GM12878 (cell line): ENCODE data around the gene GYPC. TPM values are rescaled to one million over a fixed set of nuclear protein-coding genes. Genes with fewer than 3 reads are reported as not detected.
"Not testable (repeated sequence)": the region's sequence is repeated elsewhere in the genome, so short reads cannot be mapped to it uniquely, and the experiment has no call there.

ENCODE experiments used
- ATAC-seq: fragments of 200-7000 bp; cut with Tn5 transposase; 3 replicates; pipeline ENCODE4 v1.9.1; 2020; ENCODE audit warnings: mild to moderate bottlenecking, moderate library complexity
- BruUV-seq: library from RNA; stranded (reverse); fragments of 400-500 nt; replicated peaks from 2 replicates; lab custom pipeline; 2021; lab: Mats Ljungman, UMichigan
- CTCF ChIA-PET: fragments of 300-600 bp; sonication (Branson Sonifier 250); formaldehyde crosslinking; extraction: SDS; loops from one replicate; lab custom pipeline; 2021; ENCODE audit warnings: inconsistent platforms; lab: Yijun Ruan, JAX
- POLR2A ChIA-PET: fragments of 350-600 bp; formaldehyde crosslinking; extraction: SDS; loops from one replicate; lab custom pipeline; 2021; ENCODE audit warnings: inconsistent platforms; lab: Charles Lee
- RAD21 ChIA-PET: fragments of 300-600 bp; sonication (Branson Sonifier 250); formaldehyde crosslinking; loops from one replicate; lab custom pipeline; 2023; ENCODE audit warnings: antibody characterized with exemption; ENCODE audit not compliant: unreplicated experiment; lab: Charles Lee
- SMC1A ChIA-PET: fragments of 300-600 bp; sonication (Branson Sonifier 250); formaldehyde crosslinking; loops from one replicate; lab custom pipeline; 2023; ENCODE audit not compliant: unreplicated experiment, uncharacterized antibody; lab: Charles Lee
- DNase-seq: peaks from one replicate; pipeline ENCODE4 v3.0.0-alpha.2; 2011; ENCODE audit warnings: low read depth, low spot score
- FAIRE-seq: peaks from 3 replicates; lab custom pipeline; 2011; peaks lifted over from hg19 to GRCh38; lab: Jason Lieb, UNC
- H2AFZ ChIP-seq: 2 replicates; pipeline ENCODE4 v1.6.0; 2011; ENCODE audit warnings: low read depth, low read length, control low read depth; ENCODE audit not compliant: control insufficient read depth
- H3K27ac ChIP-seq: 2 replicates; pipeline ENCODE4 v1.5.1; 2011; ENCODE audit warnings: control low read depth; ENCODE audit not compliant: control insufficient read depth, insufficient read depth
- H3K27me3 ChIP-seq, 2 experiments: replicated peaks in 1 of 2; 2 replicates each; pipeline versions ENCODE4 v1.6.0 to v1.6.1; 2011; ENCODE audit warnings: low read length in 1 of 2; ENCODE audit not compliant: control insufficient read depth in 2 of 2, insufficient read depth in 2 of 2
- H3K36me3 ChIP-seq, 2 experiments: 2 replicates each; pipeline ENCODE4 v1.5.1; 2011; ENCODE audit warnings: low read length in 1 of 2; ENCODE audit not compliant: control insufficient read depth in 2 of 2, insufficient read depth in 2 of 2
- H3K4me1 ChIP-seq: 2 replicates; pipeline ENCODE4 v1.6.1; 2011; ENCODE audit warnings: mild to moderate bottlenecking, low read length, moderate library complexity, mixed read lengths; ENCODE audit not compliant: control insufficient read depth, insufficient read depth
- H3K4me2 ChIP-seq: 2 replicates; pipeline ENCODE4 v1.6.0; 2011; ENCODE audit warnings: control low read depth; ENCODE audit not compliant: control insufficient read depth, insufficient read depth
- H3K4me3 ChIP-seq: fragments of 200-600 bp; sonication (generic); 2 replicates; pipeline ENCODE4 v1.5.1; 2016
- H3K79me2 ChIP-seq: 2 replicates; pipeline ENCODE4 v1.6.0; 2011; ENCODE audit warnings: low read length; ENCODE audit not compliant: control insufficient read depth, insufficient read depth
- H3K9ac ChIP-seq: 2 replicates; pipeline ENCODE4 v1.8.0; 2011; ENCODE audit warnings: low read length, control low read depth, mixed read lengths; ENCODE audit not compliant: control insufficient read depth, insufficient read depth
- H3K9me3 ChIP-seq: replicated peaks from 3 replicates; pipeline ENCODE4 v1.5.1; 2011; ENCODE audit warnings: mild to moderate bottlenecking, low read length; ENCODE audit not compliant: control insufficient read depth, insufficient read depth
- H4K20me1 ChIP-seq: 2 replicates; pipeline ENCODE4 v1.6.0; 2011; ENCODE audit not compliant: control insufficient read depth, insufficient read depth
- WGBS: methylation state at CpG from one replicate; pipeline ENCODE4 v1.1.6; 2016; ENCODE audit warnings: low lambda C conversion rate; ENCODE audit not compliant: insufficient replicate concordance, insufficient coverage; ENCODE audit errors: missing lambda C conversion rate; 5-methylcytosine and 5-hydroxymethylcytosine counted together
- in situ Hi-C: fragments of 300-500 bp; cut with MboI; formaldehyde crosslinking; loops from 9 replicates; pipeline ENCODE4 v1.14.3; 2018; ENCODE audit warnings: mixed read lengths
- intact Hi-C: fragments of 100-400 bp; cut with micrococcal nuclease; formaldehyde crosslinking; loops from one replicate; pipeline ENCODE4 v1.14.2; 2022; ENCODE audit not compliant: unreplicated experiment
- polyA plus RNA-seq, 11 experiments: library from polyadenylated mRNA; depleted of rRNA in 4 of 11; unstranded in 6 of 11; stranded (reverse) in 5 of 11; fragments of >200 nt; fragmentation: Nextera tagmentation in 4 of 11; fragmentation: Illumina TruSeq in 1 of 11; extraction: Ambion mirVana in 4 of 11; extraction: Trizol in 1 of 11; gene quantifications; 1 replicate in 1 of 11; 2 replicates in 10 of 11; pipeline versions ENCODE4 v1.2.1 to v1.2.3, GENCODE V29; 2011 to 2016; ENCODE audit warnings: inconsistent platforms in 2 of 11, missing spikeins in 2 of 11, low read depth in 1 of 11
- total RNA-seq, 4 experiments: library from RNA; depleted of rRNA in 3 of 4; stranded (reverse); fragments of >200 nt in 3 of 4; fragmentation: Illumina TruSeq in 1 of 4; extraction: Trizol in 1 of 4; gene quantifications; 2 replicates each; pipeline versions ENCODE4 v1.2.1 to v1.2.3, GENCODE V29; 2013 to 2021

The GYPC gene
- total and polyA plus RNA-seq, 10 of the 15 experiments (the other 5 are each of a cell fraction or from before 2014, with no cell fraction given) = 26.2 to 150 (median 81.4) TPM

GRCh38 chr2:126692241-126692640, 36.3 kb downstream of the GYPC start:
- H3K9ac ChIP-seq, H3K4me1 ChIP-seq, ATAC-seq, H3K79me2 ChIP-seq, H3K4me2 ChIP-seq, H3K4me3 ChIP-seq, intact Hi-C loops, H3K36me3 ChIP-seq, H3K27ac ChIP-seq, H3K9me3 ChIP-seq, H2AFZ ChIP-seq, in situ Hi-C loops, RAD21 ChIA-PET, H3K27me3 ChIP-seq, FAIRE-seq, DNase-seq, BruUV-seq, H4K20me1 ChIP-seq, SMC1A ChIA-PET: not testable (repeated sequence)
- POLR2A ChIA-PET = interaction anchor here (0.6 kb wide), 1 partner anchor 10 kb away, joined by 3 read pairs; no protein-coding TSS in a partner anchor
- 40% methylated on average over 1 of the region's 1 CpG for WGBS
- CTCF ChIA-PET = interaction anchor here (0.7 kb wide), 1 partner anchor 9 kb away, joined by 3 read pairs; no protein-coding TSS in a partner anchor

GRCh38 chr2:126692934-126693592, 37.1 kb downstream of the GYPC start:
- RAD21 ChIA-PET, ATAC-seq: not testable (repeated sequence)

More at GRCh38 chr2:126692934-126693592, 37.1 kb downstream of the GYPC start:
- H3K36me3 ChIP-seq, H4K20me1 ChIP-seq, in situ Hi-C loops, H3K9me3 ChIP-seq, H3K9ac ChIP-seq, H3K4me1 ChIP-seq, H3K79me2 ChIP-seq, H3K27me3 ChIP-seq, FAIRE-seq, H2AFZ ChIP-seq, DNase-seq, BruUV-seq, H3K4me2 ChIP-seq, H3K27ac ChIP-seq, H3K4me3 ChIP-seq, SMC1A ChIA-PET, intact Hi-C loops: not testable (repeated sequence)
- ChIA-PET CTCF (interaction anchor here (0.7 kb wide), 1 partner anchor 8 kb away, joined by 3 read pairs; no protein-coding TSS in a partner anchor), POLR2A (interaction anchor here (0.6 kb wide), 1 partner anchor 11 kb away, joined by 3 read pairs; no protein-coding TSS in a partner anchor)
- WGBS = 44% methylated on average over 3 of the region's 3 CpGs
